ENCODE data around the gene P2RX2. TPM values are rescaled to one million over a fixed set of nuclear protein-coding genes. Genes with fewer than 3 reads are reported as not detected.

P2RX2 gene
- polyA plus RNA-seq, result 10 to 100 TPM in 1 of 4 donors, 1 to 10 TPM in 1, not detected in 2; 1.9 to 17.7 TPM
- long read RNA-seq, donor 1, partial matches to known transcripts, result 0 of 4 reads
- long read RNA-seq, donor 1, other reads (novel, unspliced or antisense), result 0 of 4 reads
- long read RNA-seq, donor 2, result 0 reads
- long read RNA-seq, donor 3, result 0 reads
- long read RNA-seq, donor 4, result 0 reads
- long read RNA-seq, donor 5, result 0 reads
- long read RNA-seq, donor 6, partial matches to known transcripts, result 0 of 2 reads
- long read RNA-seq, donor 6, other reads (novel, unspliced or antisense), result 0 of 2 reads
- long read RNA-seq, donor 7, result 0 reads
- long read RNA-seq, donor 8, result 0 reads
- long read RNA-seq, donor 9, result 0 reads
- long read RNA-seq, donor 10, result 0 reads

- peaks cover 0 to 11% (median 4%) of the 10 kb centered on the region in 3 donors for H3K4me1 ChIP-seq (ENCODE audit: control insufficient read depth in 3 of 3, insufficient read depth in 2 of 3, low read depth in 1 of 3, low read length in 2 of 3)
- FAIRE-seq, result no peak
- peak within 1 kb of the TSS in 1 of 3 donors; percentile 37 for H3K4me3 ChIP-seq (ENCODE audit: low read depth in 1 of 3, low read length in 3 of 3)
- H3K36me3 ChIP-seq (ENCODE audit: control insufficient read depth in 3 of 3, insufficient read depth in 2 of 3, low read depth in 1 of 3, low read length in 3 of 3), result peaks cover 0 to 8% (median 0%) of the 10 kb centered on the region in 3 donors
- DNase-seq, result no peak
- H3K9me3 ChIP-seq (ENCODE audit: control insufficient read depth in 2 of 2, insufficient read depth in 1 of 2, low read depth in 1 of 2, low read length in 1 of 2), result peaks cover 0 to 30% of the 10 kb centered on the region in 2 donors
- H3K27ac ChIP-seq (ENCODE audit: low read depth in 1 of 3, low read length in 2 of 3), result no peak within 1 kb of the TSS
- WGBS, 3 donors, result 5 to 13% (median 7%) methylated on average over 18 to 49 of the region's 49 CpGs
- peaks cover 0 to 56% (median 18%) of the 10 kb centered on the region in 3 donors for H3K27me3 ChIP-seq (ENCODE audit: control insufficient read depth in 3 of 3, insufficient read depth in 3 of 3, low read length in 3 of 3)
Observed at GRCh38 chr12:132618683-132619043, at the start of gene P2RX2. TSS of gene P2RX2 (plus strand) at chr12:132618776. CDS start at chr12:132618817, 41 bp downstream.

DNA sequence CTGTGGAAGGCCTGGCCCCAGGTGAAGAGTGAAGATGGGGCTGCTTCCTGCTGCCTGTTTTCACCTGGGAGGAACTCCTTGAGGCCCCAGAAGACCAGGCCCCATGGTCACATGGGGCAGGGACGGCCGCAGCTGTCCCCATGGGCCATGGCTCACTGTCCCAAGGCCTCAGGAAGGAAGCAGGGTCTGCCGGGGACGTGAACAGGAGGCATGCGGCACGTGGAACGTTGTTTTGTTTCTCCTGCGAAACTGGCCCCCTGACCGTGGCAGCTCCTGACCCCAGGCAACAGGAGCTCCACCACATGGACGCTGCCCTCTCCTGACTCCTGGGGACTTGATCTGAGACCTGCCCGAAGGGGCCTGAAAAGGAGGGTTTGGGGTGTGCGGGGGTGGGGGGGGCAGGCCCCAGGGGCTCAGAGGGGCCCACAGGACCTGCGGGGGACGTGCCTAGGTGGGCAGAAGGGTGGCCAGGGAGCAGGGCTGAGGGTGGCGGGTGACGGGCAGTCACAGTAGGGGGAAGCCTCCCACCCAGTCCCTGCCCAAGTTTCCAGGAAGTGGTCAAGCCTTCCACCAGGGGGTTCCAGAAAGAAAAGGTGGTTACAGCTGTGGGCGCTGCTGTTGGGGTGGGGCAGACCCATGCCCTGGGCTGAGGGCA lies 49.6 kb upstream of the P2RX2 start:
- no peak for DNase-seq
- FAIRE-seq, result no peak
- Histone ChIP-seq H3K27ac (ENCODE audit: low read depth in 1 of 3, low read length in 2 of 3) (no peak overlapping the region), H3K4me3 (ENCODE audit: low read depth in 1 of 3, low read length in 3 of 3) (no peak overlapping the region), H3K36me3 (ENCODE audit: control insufficient read depth in 3 of 3, insufficient read depth in 2 of 3, low read depth in 1 of 3, low read length in 3 of 3) (peaks cover 0 to 81% (median 6%) of the 10 kb centered on the region in 3 donors), H3K27me3 (ENCODE audit: control insufficient read depth in 3 of 3, insufficient read depth in 3 of 3, low read length in 3 of 3) (no peaks in the 10 kb centered on the region), H3K9me3 (ENCODE audit: control insufficient read depth in 2 of 2, insufficient read depth in 1 of 2, low read depth in 1 of 2, low read length in 1 of 2) (no peaks in the 10 kb centered on the region), H3K4me1 (ENCODE audit: control insufficient read depth in 3 of 3, insufficient read depth in 2 of 3, low read depth in 1 of 3, low read length in 2 of 3) (peaks cover 0 to 7% (median 0%) of the 10 kb centered on the region in 3 donors)
- WGBS, 3 donors, result 85 to 94% (median 87%) methylated on average over 17 of the region's 17 CpGs

DNA sequence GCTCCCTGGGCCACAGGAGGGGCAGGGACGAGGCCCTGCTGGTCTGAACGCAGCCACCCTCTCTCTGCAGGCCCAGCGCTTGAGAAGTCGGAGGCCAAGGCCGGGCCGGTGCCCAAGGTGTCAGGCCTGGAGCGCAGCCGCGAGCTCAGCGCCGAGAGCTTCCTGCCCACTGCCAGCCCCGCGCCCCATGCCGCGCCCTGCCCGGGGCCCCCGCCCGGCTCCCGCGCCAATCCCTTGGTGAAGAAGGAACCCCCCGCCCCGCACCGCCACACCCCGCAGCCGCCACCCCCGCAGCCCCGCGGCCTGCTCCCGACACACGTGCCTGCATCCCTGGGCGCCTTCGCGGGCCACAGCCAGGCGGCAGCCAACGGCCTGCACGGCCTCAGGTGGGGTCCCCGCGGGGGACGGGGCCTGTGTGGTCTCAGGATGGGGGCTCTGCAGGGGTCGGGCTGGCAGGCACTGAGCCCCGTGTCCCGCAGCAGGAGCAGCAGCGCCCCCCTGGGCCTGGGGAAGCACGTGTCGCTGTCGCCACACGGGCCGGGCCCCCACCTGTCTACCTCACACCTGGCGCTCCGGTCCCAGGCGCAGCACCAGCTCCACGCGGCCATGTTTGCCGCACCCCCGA lies 48.6 kb upstream of the P2RX2 start:
- Histone ChIP-seq H3K9me3 (ENCODE audit: control insufficient read depth in 2 of 2, insufficient read depth in 1 of 2, low read depth in 1 of 2, low read length in 1 of 2) (no peaks in the 10 kb centered on the region), H3K27ac (ENCODE audit: low read depth in 1 of 3, low read length in 2 of 3) (no peak overlapping the region), H3K4me3 (ENCODE audit: low read depth in 1 of 3, low read length in 3 of 3) (no peak overlapping the region), H3K27me3 (ENCODE audit: control insufficient read depth in 3 of 3, insufficient read depth in 3 of 3, low read length in 3 of 3) (no peaks in the 10 kb centered on the region), H3K36me3 (ENCODE audit: control insufficient read depth in 3 of 3, insufficient read depth in 2 of 3, low read depth in 1 of 3, low read length in 3 of 3) (peaks cover 3 to 88% (median 10%) of the 10 kb centered on the region in 3 donors), H3K4me1 (ENCODE audit: control insufficient read depth in 3 of 3, insufficient read depth in 2 of 3, low read depth in 1 of 3, low read length in 2 of 3) (peaks cover 0 to 7% (median 0%) of the 10 kb centered on the region in 3 donors)
- WGBS, 3 donors, result 96 to 97% (median 96%) methylated on average over 36 to 55 of the region's 55 CpGs
- no peak for FAIRE-seq
- no peak for DNase-seq

DNA sequence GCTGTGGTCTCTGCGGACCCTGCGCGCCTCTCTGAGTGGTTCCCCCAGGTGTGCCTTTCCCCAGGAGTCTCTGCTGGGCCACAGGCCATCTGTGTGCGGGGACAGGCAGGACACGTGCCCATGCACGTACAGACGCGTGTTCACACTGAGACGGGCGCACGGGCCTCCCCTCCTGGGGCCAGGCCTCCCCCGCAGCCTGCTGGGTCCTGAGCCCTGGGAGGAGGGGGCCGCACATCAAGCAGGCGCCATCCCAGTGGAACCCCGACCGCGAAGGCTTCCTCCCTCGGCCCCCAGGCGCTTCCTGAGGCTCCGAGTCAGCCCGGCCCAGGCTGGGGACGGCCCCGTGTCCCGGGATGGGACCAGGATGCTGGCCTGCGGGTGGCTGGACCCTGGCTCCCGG lies 47.9 kb upstream of the P2RX2 start:
- no peak for FAIRE-seq

DNA sequence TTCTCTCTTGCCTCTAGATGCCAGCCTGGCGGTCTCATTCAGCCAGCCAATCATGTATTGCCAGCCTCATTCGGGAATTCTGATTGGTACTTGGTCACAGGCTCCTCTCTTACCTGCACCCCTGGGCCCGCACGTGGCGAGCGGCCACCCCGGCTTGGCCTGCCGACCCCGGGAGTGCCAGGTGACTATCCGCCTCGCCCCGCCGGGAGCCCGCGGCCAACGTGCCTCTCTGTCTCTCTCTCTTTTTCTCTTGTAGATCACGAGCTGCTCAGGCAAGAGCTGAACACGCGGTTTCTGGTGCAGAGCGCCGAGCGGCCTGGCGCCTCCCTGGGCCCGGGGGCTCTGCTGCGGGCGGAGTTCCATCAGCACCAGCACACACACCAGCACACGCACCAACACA lies 47.5 kb upstream of the P2RX2 start:
- no peak for FAIRE-seq
- Histone ChIP-seq H3K4me3 (ENCODE audit: low read depth in 1 of 3, low read length in 3 of 3) (no peak overlapping the region), H3K9me3 (ENCODE audit: control insufficient read depth in 2 of 2, insufficient read depth in 1 of 2, low read depth in 1 of 2, low read length in 1 of 2) (no peaks in the 10 kb centered on the region), H3K27me3 (ENCODE audit: control insufficient read depth in 3 of 3, insufficient read depth in 3 of 3, low read length in 3 of 3) (no peaks in the 10 kb centered on the region), H3K27ac (ENCODE audit: low read depth in 1 of 3, low read length in 2 of 3) (no peak overlapping the region), H3K36me3 (ENCODE audit: control insufficient read depth in 3 of 3, insufficient read depth in 2 of 3, low read depth in 1 of 3, low read length in 3 of 3) (peaks cover 3 to 86% (median 10%) of the 10 kb centered on the region in 3 donors), H3K4me1 (ENCODE audit: control insufficient read depth in 3 of 3, insufficient read depth in 2 of 3, low read depth in 1 of 3, low read length in 2 of 3) (peaks cover 0 to 7% (median 0%) of the 10 kb centered on the region in 3 donors)
- no peak for DNase-seq
- 94 to 96% (median 94%) methylated on average over 27 of the region's 27 CpGs for WGBS, 3 donors

More for the DNA sequence above, 47.9 kb upstream of the P2RX2 start:
- H3K9me3 ChIP-seq (ENCODE audit: control insufficient read depth in 2 of 2, insufficient read depth in 1 of 2, low read depth in 1 of 2, low read length in 1 of 2), result no peaks in the 10 kb centered on the region
- DNase-seq, result no peak
- peaks cover 3 to 86% (median 10%) of the 10 kb centered on the region in 3 donors for H3K36me3 ChIP-seq (ENCODE audit: control insufficient read depth in 3 of 3, insufficient read depth in 2 of 3, low read depth in 1 of 3, low read length in 3 of 3)
- no peak overlapping the region for H3K4me3 ChIP-seq (ENCODE audit: low read depth in 1 of 3, low read length in 3 of 3)
- WGBS, 3 donors, result 97 to 99% (median 97%) methylated on average over 10 to 26 of the region's 26 CpGs
- peaks cover 0 to 7% (median 0%) of the 10 kb centered on the region in 3 donors for H3K4me1 ChIP-seq (ENCODE audit: control insufficient read depth in 3 of 3, insufficient read depth in 2 of 3, low read depth in 1 of 3, low read length in 2 of 3)
- no peaks in the 10 kb centered on the region for H3K27me3 ChIP-seq (ENCODE audit: control insufficient read depth in 3 of 3, insufficient read depth in 3 of 3, low read length in 3 of 3)
- H3K27ac ChIP-seq (ENCODE audit: low read depth in 1 of 3, low read length in 2 of 3), result no peak overlapping the region

DNA sequence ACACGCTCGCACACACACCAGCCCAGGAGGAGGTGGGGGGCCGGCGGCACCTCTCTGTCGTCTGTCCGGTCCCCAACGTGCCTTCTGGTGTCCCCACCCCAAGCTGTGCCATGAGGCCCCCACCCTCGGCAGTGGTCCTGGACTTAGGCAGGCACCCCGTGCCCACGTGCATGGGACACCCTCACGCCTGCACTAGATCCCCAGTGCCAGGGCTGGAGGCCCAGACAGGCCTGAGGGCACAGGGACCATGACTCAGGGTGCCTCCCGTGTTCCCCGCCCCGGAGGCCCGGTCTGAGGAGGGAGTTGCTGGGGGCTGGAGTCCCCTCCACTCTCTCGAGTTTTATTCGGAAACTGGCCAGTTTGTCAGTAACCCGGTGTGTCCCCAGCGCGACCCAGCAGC lies 47.0 kb upstream of the P2RX2 start:
- WGBS, 3 donors, result 89 to 92% (median 90%) methylated on average over 15 to 20 of the region's 20 CpGs
- no peak for DNase-seq
- no peaks in the 10 kb centered on the region for H3K27me3 ChIP-seq (ENCODE audit: control insufficient read depth in 3 of 3, insufficient read depth in 3 of 3, low read length in 3 of 3)
- no peaks in the 10 kb centered on the region for H3K9me3 ChIP-seq (ENCODE audit: control insufficient read depth in 2 of 2, insufficient read depth in 1 of 2, low read depth in 1 of 2, low read length in 1 of 2)
- peaks cover 0 to 7% (median 0%) of the 10 kb centered on the region in 3 donors for H3K4me1 ChIP-seq (ENCODE audit: control insufficient read depth in 3 of 3, insufficient read depth in 2 of 3, low read depth in 1 of 3, low read length in 2 of 3)
- H3K36me3 ChIP-seq (ENCODE audit: control insufficient read depth in 3 of 3, insufficient read depth in 2 of 3, low read depth in 1 of 3, low read length in 3 of 3), result peaks cover 7 to 86% (median 10%) of the 10 kb centered on the region in 3 donors
- H3K4me3 ChIP-seq (ENCODE audit: low read depth in 1 of 3, low read length in 3 of 3), result no peak overlapping the region
- no peak overlapping the region for H3K27ac ChIP-seq (ENCODE audit: low read depth in 1 of 3, low read length in 2 of 3)
- FAIRE-seq, result no peak

DNA sequence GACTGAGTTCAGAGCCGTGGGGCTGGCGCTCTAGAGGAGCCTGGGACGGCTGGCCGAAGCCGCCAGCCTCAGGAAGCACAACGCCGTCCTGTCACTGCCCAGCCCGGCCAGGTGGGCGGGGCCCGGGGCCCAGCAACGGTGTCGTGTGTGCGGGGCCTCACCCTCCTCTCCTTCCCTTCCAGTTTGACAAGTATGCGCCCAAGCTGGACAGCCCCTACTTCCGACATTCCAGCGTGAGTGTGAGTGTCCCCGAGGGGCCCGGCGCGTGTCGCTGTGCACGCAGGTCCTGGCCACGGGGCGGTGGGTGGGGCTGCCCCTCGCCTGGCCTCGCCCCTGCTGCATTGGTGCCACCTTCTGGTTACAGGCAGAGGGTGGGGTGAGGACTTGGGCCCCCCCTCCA lies 46.5 kb upstream of the P2RX2 start:
- no peak overlapping the region for H3K4me3 ChIP-seq (ENCODE audit: low read depth in 1 of 3, low read length in 3 of 3)
- H3K27ac ChIP-seq (ENCODE audit: low read depth in 1 of 3, low read length in 2 of 3), result no peak overlapping the region
- no peaks in the 10 kb centered on the region for H3K27me3 ChIP-seq (ENCODE audit: control insufficient read depth in 3 of 3, insufficient read depth in 3 of 3, low read length in 3 of 3)
- H3K9me3 ChIP-seq (ENCODE audit: control insufficient read depth in 2 of 2, insufficient read depth in 1 of 2, low read depth in 1 of 2, low read length in 1 of 2), result no peaks in the 10 kb centered on the region
- WGBS, 3 donors, result 76 to 84% (median 84%) methylated on average over 26 of the region's 26 CpGs
- no peak for FAIRE-seq
- H3K36me3 ChIP-seq (ENCODE audit: control insufficient read depth in 3 of 3, insufficient read depth in 2 of 3, low read depth in 1 of 3, low read length in 3 of 3), result peaks cover 7 to 86% (median 13%) of the 10 kb centered on the region in 3 donors
- peak in 1 of 2 donors; percentile 25 for DNase-seq
- peaks cover 0 to 7% (median 0%) of the 10 kb centered on the region in 3 donors for H3K4me1 ChIP-seq (ENCODE audit: control insufficient read depth in 3 of 3, insufficient read depth in 2 of 3, low read depth in 1 of 3, low read length in 2 of 3)
